ENCODE data around the gene CMTM7.

Gene CMTM7

GRCh38 chr3:32432045-32432710, 40.5 kb downstream of the CMTM7 start:
- TF ChIP-seq SIN3A (IDR thresholded peaks at IDR 0.05; ENCODE audit: borderline replicate concordance, insufficient read depth, low read length) (no peak), POLR2AphosphoS5 (IDR thresholded peaks at IDR 0.05; ENCODE audit: low read depth, low read length) (no peak), FOXP2 (optimal IDR thresholded peaks at IDR 0.05; ENCODE audit: borderline replicate concordance, extremely low read depth, extremely low read length, insufficient read depth) (no peak), TAF1 (IDR thresholded peaks at IDR 0.05; ENCODE audit: borderline replicate concordance, insufficient read depth, low read length) (no peak)
- TF ChIP-seq, protein P1, sequence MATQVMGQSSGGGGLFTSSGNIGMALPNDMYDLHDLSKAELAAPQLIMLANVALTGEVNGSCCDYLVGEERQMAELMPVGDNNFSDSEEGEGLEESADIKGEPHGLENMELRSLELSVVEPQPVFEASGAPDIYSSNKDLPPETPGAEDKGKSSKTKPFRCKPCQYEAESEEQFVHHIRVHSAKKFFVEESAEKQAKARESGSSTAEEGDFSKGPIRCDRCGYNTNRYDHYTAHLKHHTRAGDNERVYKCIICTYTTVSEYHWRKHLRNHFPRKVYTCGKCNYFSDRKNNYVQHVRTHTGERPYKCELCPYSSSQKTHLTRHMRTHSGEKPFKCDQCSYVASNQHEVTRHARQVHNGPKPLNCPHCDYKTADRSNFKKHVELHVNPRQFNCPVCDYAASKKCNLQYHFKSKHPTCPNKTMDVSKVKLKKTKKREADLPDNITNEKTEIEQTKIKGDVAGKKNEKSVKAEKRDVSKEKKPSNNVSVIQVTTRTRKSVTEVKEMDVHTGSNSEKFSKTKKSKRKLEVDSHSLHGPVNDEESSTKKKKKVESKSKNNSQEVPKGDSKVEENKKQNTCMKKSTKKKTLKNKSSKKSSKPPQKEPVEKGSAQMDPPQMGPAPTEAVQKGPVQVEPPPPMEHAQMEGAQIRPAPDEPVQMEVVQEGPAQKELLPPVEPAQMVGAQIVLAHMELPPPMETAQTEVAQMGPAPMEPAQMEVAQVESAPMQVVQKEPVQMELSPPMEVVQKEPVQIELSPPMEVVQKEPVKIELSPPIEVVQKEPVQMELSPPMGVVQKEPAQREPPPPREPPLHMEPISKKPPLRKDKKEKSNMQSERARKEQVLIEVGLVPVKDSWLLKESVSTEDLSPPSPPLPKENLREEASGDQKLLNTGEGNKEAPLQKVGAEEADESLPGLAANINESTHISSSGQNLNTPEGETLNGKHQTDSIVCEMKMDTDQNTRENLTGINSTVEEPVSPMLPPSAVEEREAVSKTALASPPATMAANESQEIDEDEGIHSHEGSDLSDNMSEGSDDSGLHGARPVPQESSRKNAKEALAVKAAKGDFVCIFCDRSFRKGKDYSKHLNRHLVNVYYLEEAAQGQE (IDR thresholded peaks at IDR 0.05; ENCODE audit: insufficient read depth in 1 of 2, low read depth in 2 of 2, low read length in 2 of 2): no peak

DNA sequence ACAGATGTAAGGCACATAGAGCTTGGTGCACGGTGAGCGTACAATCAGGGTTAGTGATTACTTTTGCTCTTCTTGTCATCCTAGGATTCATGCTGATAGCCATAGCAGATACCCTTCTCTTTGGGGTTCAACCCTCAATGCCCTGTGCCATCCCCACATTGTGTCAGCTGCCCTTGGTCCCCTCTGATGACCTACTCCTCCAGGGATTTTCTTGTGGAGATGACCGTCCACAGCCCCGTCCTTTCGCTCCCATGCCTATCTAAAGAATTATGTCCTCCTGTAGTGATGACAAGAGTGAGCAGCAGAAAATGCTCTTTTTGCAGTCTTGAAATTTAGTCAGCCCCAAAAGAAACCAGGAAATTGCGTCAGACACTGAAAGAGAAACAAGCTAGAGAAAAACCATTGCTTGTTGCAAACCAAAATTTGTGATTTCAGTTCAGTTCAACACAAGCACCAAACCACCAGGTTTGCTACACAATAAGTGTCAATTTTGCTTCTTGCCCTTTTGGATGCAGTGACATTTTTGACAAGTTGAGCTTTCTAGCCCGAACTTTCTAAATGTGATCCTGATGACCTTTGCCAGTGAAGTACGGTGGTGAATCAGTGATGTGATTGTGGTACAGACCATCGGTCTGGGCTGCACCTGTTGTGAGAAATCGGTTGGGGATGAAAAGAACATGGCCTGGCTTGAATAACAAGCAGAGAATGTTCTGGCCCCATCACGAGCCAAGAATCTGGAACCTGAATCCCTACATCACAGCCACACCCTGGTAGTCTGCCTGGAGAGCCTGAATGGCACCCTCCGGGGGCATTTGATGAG, 41.3 kb downstream of the CMTM7 start:
- TF ChIP-seq FOXP2 (optimal IDR thresholded peaks at IDR 0.05; ENCODE audit: borderline replicate concordance, extremely low read depth, extremely low read length, insufficient read depth) (no peak), POLR2AphosphoS5 (IDR thresholded peaks at IDR 0.05; ENCODE audit: low read depth, low read length) (no peak), SIN3A (IDR thresholded peaks at IDR 0.05; ENCODE audit: borderline replicate concordance, insufficient read depth, low read length) (no peak), TAF1 (IDR thresholded peaks at IDR 0.05; ENCODE audit: borderline replicate concordance, insufficient read depth, low read length) (no peak)
- TF ChIP-seq, protein P1 (IDR thresholded peaks at IDR 0.05; ENCODE audit: insufficient read depth in 1 of 2, low read depth in 2 of 2, low read length in 2 of 2): no peak

- no peak for TF ChIP-seq SIN3A (IDR thresholded peaks at IDR 0.05; ENCODE audit: borderline replicate concordance, insufficient read depth, low read length)
- no peak for TF ChIP-seq TAF1 (IDR thresholded peaks at IDR 0.05; ENCODE audit: borderline replicate concordance, insufficient read depth, low read length)
- TF ChIP-seq, protein P1 (IDR thresholded peaks at IDR 0.05; ENCODE audit: insufficient read depth in 1 of 2, low read depth in 2 of 2, low read length in 2 of 2): no peak
- no peak for TF ChIP-seq FOXP2 (optimal IDR thresholded peaks at IDR 0.05; ENCODE audit: borderline replicate concordance, extremely low read depth, extremely low read length, insufficient read depth)
- TF ChIP-seq POLR2AphosphoS5 (IDR thresholded peaks at IDR 0.05; ENCODE audit: low read depth, low read length): no peak
Observed at GRCh38 chr3:32434206-32434605, 42.6 kb downstream of the CMTM7 start.

- TF ChIP-seq TAF1 (IDR thresholded peaks at IDR 0.05; ENCODE audit: borderline replicate concordance, insufficient read depth, low read length) (no peak), FOXP2 (optimal IDR thresholded peaks at IDR 0.05; ENCODE audit: borderline replicate concordance, extremely low read depth, extremely low read length, insufficient read depth) (no peak), SIN3A (IDR thresholded peaks at IDR 0.05; ENCODE audit: borderline replicate concordance, insufficient read depth, low read length) (no peak), POLR2AphosphoS5 (IDR thresholded peaks at IDR 0.05; ENCODE audit: low read depth, low read length) (no peak)
- TF ChIP-seq, protein P1 (IDR thresholded peaks at IDR 0.05; ENCODE audit: insufficient read depth in 1 of 2, low read depth in 2 of 2, low read length in 2 of 2): no peak
Observed at GRCh38 chr3:32435911-32436815, 44.5 kb downstream of the CMTM7 start.
